ENCODE measurements around the gene TTC28. TPM values are rescaled to one million over a fixed set of nuclear protein-coding genes. Genes with fewer than 3 reads are reported as not detected.

TTC28 gene
- polyA plus RNA-seq, 1 donor from 2014 or later, result 0.30 TPM

DNA sequence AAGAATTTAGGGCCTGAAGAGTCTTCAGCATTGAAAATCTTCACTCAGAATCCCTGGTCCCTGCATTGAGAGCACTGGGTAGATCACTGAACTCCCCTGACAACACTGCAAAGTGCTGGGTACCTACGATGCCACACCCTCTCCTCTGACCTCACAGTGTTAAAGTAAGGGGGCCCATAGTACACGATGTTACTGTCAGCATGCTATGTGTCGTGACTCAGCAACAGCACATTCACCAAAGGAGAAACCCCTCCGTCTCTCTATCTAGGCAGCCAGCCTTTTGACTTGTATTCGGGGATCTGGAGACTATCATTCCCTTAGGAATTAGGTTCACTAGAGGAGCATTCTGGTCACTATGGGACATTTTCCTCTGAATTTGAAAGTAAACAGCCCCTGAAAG lies 693.2 kb downstream of the TTC28 start:
- no peaks in the 10 kb centered on the region for H3K9me3 Mint-ChIP-seq
- peaks cover 0 to 4% (median 2%) of the 10 kb centered on the region in 3 donors for H3K4me1 Mint-ChIP-seq

GRCh38 chr22:27985323-27986275 lies 694.0 kb downstream of the TTC28 start:
- Mint-ChIP-seq H3K36me3 (peaks cover 4% of the 10 kb centered on the region), H3K4me1 (no peaks in the 10 kb centered on the region), H3K9me3 (no peaks in the 10 kb centered on the region), H3K4me3 (no peak overlapping the region), H3K27ac (peak overlapping the region in 1 of 3 donors; percentile 10), H3K27me3 (no peaks in the 10 kb centered on the region)

More for the DNA sequence above, 693.2 kb downstream of the TTC28 start:
- Mint-ChIP-seq H3K27ac (peak overlapping the region in 1 of 3 donors; percentile 10), H3K4me3 (no peak overlapping the region), H3K36me3 (peaks cover 4% of the 10 kb centered on the region), H3K27me3 (no peaks in the 10 kb centered on the region)

GRCh38 chr22:27984723-27985122 lies 694.9 kb downstream of the TTC28 start:
- Mint-ChIP-seq H3K9me3 (no peaks in the 10 kb centered on the region), H3K4me3 (no peak overlapping the region), H3K36me3 (peaks cover 4% of the 10 kb centered on the region), H3K4me1 (no peaks in the 10 kb centered on the region), H3K27me3 (no peaks in the 10 kb centered on the region), H3K27ac (no peak overlapping the region)

DNA sequence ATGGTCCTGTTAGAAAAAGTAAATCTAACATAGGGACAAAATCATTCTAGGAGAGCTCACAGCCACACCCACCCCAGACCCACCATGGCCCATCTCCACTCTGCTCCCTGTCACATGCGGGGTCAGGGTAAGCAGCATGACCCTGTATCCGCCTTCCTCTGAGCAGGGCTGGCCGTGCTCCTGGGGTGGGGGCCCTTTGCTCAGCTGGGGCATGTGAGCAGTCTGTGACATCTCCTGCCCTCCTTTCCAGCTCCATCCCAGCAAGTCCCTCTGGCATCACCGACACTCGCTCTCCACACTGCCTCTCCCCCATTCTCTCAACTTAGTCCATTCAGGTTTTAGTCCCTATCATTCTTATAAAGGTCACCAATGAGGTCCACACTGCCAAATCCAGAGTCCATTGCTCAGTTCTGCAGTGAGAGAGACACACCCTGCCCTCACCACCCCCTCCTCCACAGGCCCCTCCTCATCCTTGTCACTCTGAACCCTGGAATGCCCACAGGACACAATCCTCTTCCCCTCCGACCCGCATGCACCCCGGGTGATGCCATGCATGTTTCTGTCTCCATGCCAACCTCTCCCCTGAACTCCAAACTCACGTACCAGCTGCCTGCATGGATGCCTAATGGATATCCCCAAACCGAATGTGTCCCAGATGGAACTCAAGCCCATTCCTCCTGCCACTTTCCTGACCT lies 695.5 kb downstream of the TTC28 start:
- peaks cover 4% of the 10 kb centered on the region for H3K36me3 Mint-ChIP-seq
- no peaks in the 10 kb centered on the region for H3K27me3 Mint-ChIP-seq
- H3K27ac Mint-ChIP-seq, result peak overlapping the region in 1 of 3 donors; percentile 31
- H3K4me1 Mint-ChIP-seq, result no peaks in the 10 kb centered on the region
- H3K4me3 Mint-ChIP-seq, result no peak overlapping the region
- no peaks in the 10 kb centered on the region for H3K9me3 Mint-ChIP-seq

GRCh38 chr22:27983361-27983791 lies 696.3 kb downstream of the TTC28 start:
- H3K4me3 Mint-ChIP-seq, result no peak overlapping the region
- no peaks in the 10 kb centered on the region for H3K4me1 Mint-ChIP-seq
- H3K36me3 Mint-ChIP-seq, result peaks cover 4% of the 10 kb centered on the region
- no peaks in the 10 kb centered on the region for H3K27me3 Mint-ChIP-seq
- no peak overlapping the region for H3K27ac Mint-ChIP-seq
- no peaks in the 10 kb centered on the region for H3K9me3 Mint-ChIP-seq

- no peak overlapping the region for H3K4me3 Mint-ChIP-seq
- no peaks in the 10 kb centered on the region for H3K4me1 Mint-ChIP-seq
- H3K9me3 Mint-ChIP-seq, result no peaks in the 10 kb centered on the region
- peak overlapping the region in 1 of 3 donors; percentile 71 for H3K27ac Mint-ChIP-seq
- peaks cover 4% of the 10 kb centered on the region for H3K36me3 Mint-ChIP-seq
- no peaks in the 10 kb centered on the region for H3K27me3 Mint-ChIP-seq
Measured at GRCh38 chr22:27982630-27983180, 696.9 kb downstream of the TTC28 start.

DNA sequence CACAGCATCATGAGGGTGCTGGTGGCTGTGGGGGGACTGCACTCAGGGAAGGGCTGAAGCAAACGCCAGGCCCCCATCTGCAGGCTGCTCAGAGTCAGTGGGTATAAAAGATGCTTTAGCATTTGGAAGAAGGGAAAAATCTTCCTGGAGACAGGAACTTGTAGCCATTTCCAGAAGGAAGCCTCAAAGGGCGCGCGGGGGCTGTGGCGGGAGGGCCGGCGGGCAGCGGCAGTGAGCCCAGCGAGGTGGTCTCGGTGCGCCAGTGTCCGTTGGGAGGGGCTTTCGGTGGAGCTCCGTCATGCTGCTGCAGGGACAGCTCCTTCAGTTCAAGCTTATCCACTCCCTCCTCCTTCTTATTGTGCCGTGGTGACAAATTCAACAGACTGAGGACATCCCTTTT lies 697.5 kb downstream of the TTC28 start:
- no peaks in the 10 kb centered on the region for H3K27me3 Mint-ChIP-seq
- H3K36me3 Mint-ChIP-seq, result peaks cover 4% of the 10 kb centered on the region
- H3K9me3 Mint-ChIP-seq, result no peaks in the 10 kb centered on the region
- H3K4me3 Mint-ChIP-seq, result no peak overlapping the region
- no peak overlapping the region for H3K27ac Mint-ChIP-seq
- H3K4me1 Mint-ChIP-seq, result no peaks in the 10 kb centered on the region

- no peaks in the 10 kb centered on the region for H3K9me3 Mint-ChIP-seq
- no peaks in the 10 kb centered on the region for H3K4me1 Mint-ChIP-seq
- no peak overlapping the region for H3K4me3 Mint-ChIP-seq
- H3K27me3 Mint-ChIP-seq, result no peaks in the 10 kb centered on the region
- H3K36me3 Mint-ChIP-seq, result peaks cover 2% of the 10 kb centered on the region
- no peak overlapping the region for H3K27ac Mint-ChIP-seq
Measured at GRCh38 chr22:27980424-27981148, 699.1 kb downstream of the TTC28 start.

DNA sequence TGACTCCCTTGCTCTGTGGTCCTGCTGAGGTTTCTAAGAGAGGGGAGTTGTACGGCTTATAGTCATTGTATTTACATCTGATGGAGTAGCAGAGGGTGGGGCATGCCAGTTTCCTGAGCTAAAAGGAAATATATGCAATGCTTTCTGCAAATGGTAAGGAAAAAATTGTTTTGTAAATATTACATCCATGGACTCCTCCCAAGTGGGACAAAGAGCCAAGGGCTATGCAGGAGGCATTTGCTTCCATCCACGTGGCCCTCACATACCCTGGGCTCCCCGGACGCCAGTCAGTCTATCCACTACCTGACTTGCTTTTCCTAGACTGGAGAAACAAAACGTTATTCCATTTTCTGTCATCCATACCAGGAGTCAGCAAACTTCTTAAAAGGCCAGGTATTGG lies 700.8 kb downstream of the TTC28 start:
- no peaks in the 10 kb centered on the region for H3K9me3 Mint-ChIP-seq
- H3K27me3 Mint-ChIP-seq, result no peaks in the 10 kb centered on the region
- H3K36me3 Mint-ChIP-seq, result peaks cover 2% of the 10 kb centered on the region
- no peak overlapping the region for H3K4me3 Mint-ChIP-seq
- H3K27ac Mint-ChIP-seq, result no peak overlapping the region
- H3K4me1 Mint-ChIP-seq, result no peaks in the 10 kb centered on the region

- Mint-ChIP-seq H3K27ac (no peak overlapping the region), H3K36me3 (peaks cover 2% of the 10 kb centered on the region), H3K27me3 (no peaks in the 10 kb centered on the region), H3K4me3 (no peak overlapping the region), H3K9me3 (no peaks in the 10 kb centered on the region), H3K4me1 (no peaks in the 10 kb centered on the region)
Measured at GRCh38 chr22:27978317-27978716, 701.3 kb downstream of the TTC28 start.

- Mint-ChIP-seq H3K36me3 (no peaks in the 10 kb centered on the region), H3K27ac (no peak overlapping the region), H3K4me1 (no peaks in the 10 kb centered on the region), H3K27me3 (no peaks in the 10 kb centered on the region), H3K4me3 (no peak overlapping the region), H3K9me3 (peaks cover 0 to 2% (median 0%) of the 10 kb centered on the region in 3 donors)
Measured at GRCh38 chr22:27976586-27976985, 703.1 kb downstream of the TTC28 start.

DNA sequence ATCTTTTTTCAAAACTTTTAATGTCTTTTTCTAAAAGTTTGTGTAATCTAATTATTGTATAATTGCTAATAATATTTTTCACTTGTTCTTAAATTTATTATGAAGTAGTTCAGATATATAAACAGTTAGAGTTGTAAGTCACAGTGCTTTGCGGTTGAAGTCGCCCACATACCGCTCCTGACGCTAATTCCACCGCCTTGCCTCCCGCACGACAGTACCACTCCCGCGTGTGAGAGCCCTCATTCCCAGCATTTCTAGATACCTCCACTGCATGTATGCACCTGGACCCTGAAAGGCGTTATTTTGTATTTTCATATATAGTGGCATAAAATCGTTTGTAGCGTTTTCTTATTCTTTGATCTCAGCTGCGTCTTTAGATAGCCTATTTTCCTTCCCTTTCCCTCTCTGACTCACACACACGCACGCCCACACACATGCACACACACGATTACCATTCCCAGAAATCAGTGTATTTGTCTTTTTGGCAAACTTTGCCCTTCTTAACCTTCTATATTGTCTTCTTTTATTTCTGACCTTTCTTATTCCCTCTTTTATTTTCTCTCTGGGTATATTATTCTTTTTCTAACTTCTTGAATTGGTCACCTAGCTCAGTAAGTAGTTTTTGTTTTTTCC lies 704.1 kb downstream of the TTC28 start:
- H3K36me3 Mint-ChIP-seq, result peaks cover 2% of the 10 kb centered on the region
- H3K4me3 Mint-ChIP-seq, result no peak overlapping the region
- H3K9me3 Mint-ChIP-seq, result peaks cover 0 to 3% (median 3%) of the 10 kb centered on the region in 3 donors
- H3K27ac Mint-ChIP-seq, result no peak overlapping the region
- no peaks in the 10 kb centered on the region for H3K4me1 Mint-ChIP-seq
- H3K27me3 Mint-ChIP-seq, result no peaks in the 10 kb centered on the region

DNA sequence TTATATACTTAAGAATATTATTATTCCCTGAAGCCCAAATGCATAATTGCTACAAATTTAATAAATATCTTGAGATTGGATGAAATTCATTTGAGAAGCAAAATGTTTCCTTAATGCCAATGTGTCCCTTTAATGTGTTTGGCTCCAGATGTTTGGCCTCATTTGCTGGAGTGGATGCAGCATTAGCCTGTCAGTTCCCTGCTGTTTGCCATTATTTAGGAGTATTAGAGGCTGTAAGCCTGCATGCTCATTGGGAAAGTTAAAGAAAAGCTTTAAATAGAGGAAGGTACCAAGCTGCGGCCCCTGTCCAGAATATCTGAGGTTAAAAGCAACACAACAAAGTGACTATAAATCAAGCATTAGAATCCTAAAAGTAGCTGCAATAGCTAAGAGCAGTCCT lies 705.8 kb downstream of the TTC28 start:
- H3K4me3 Mint-ChIP-seq, result no peak overlapping the region
- no peaks in the 10 kb centered on the region for H3K27me3 Mint-ChIP-seq
- H3K4me1 Mint-ChIP-seq, result no peaks in the 10 kb centered on the region
- H3K9me3 Mint-ChIP-seq, result peaks cover 4 to 9% (median 5%) of the 10 kb centered on the region in 3 donors
- no peak overlapping the region for H3K27ac Mint-ChIP-seq
- peaks cover 9% of the 10 kb centered on the region for H3K36me3 Mint-ChIP-seq

Measured in IgD-negative memory B cell (primary cell).